MCF 10A (cell line): Measurements from ENCODE around the gene NPNT. TPM values are rescaled to one million over a fixed set of nuclear protein-coding genes. Genes with fewer than 3 reads are reported as not detected.
A peak's percentile ranks its signal among the peaks of the same experiment; 100 is the strongest.

Experiments
- BruUV-seq: library from RNA; stranded (reverse); fragments of 400-500 nt; replicated peaks from 2 replicates; lab custom pipeline; 2021; lab: Mats Ljungman, UMichigan
- CTCF ChIA-PET: fragments of 300-600 bp; sonication (Branson Sonifier 250); formaldehyde crosslinking; extraction: SDS; loops from one replicate; lab custom pipeline; 2021; ENCODE audit warnings: antibody characterized with exemption, inconsistent platforms; lab: Yijun Ruan, JAX
- POLR2A ChIA-PET: fragments of 300-600, 350-650 bp; sonication (Branson Sonifier 250); formaldehyde crosslinking; extraction: SDS; loops from one replicate; lab custom pipeline; 2020; ENCODE audit warnings: antibody characterized with exemption, inconsistent platforms; lab: Yijun Ruan, JAX
- DNase-seq: peaks from one replicate; pipeline ENCODE4 v3.0.0-alpha.2; 2018; ENCODE audit not compliant: unreplicated experiment
- H3K27ac Mint-ChIP-seq: one replicate; pipeline ENCODE4 v1.8.0; 2022; ENCODE audit warnings: mild to moderate bottlenecking, low read depth, mixed read lengths; ENCODE audit not compliant: unreplicated experiment
- H3K27me3 Mint-ChIP-seq: one replicate; pipeline ENCODE4 v1.8.0; 2022; ENCODE audit warnings: mixed read lengths; ENCODE audit not compliant: insufficient read depth, unreplicated experiment
- H3K36me3 Mint-ChIP-seq: one replicate; pipeline ENCODE4 v1.8.0; 2022; ENCODE audit warnings: mild to moderate bottlenecking, moderate library complexity, mixed read lengths; ENCODE audit not compliant: insufficient read depth, unreplicated experiment
- H3K4me1 Mint-ChIP-seq: one replicate; pipeline ENCODE4 v1.8.0; 2022; ENCODE audit warnings: mixed read lengths; ENCODE audit not compliant: insufficient read depth, unreplicated experiment
- H3K4me3 Mint-ChIP-seq: one replicate; pipeline ENCODE4 v1.8.0; 2022; ENCODE audit warnings: mild to moderate bottlenecking, moderate library complexity, mixed read lengths; ENCODE audit not compliant: unreplicated experiment
- H3K9me3 Mint-ChIP-seq: one replicate; pipeline ENCODE4 v1.8.0; 2022; ENCODE audit warnings: mixed read lengths; ENCODE audit not compliant: unreplicated experiment
- intact Hi-C: fragments of 100-400 bp; cut with micrococcal nuclease; formaldehyde crosslinking; loops from 2 replicates; pipeline ENCODE4 v1.14.1; 2022
- total RNA-seq: library from RNA; stranded (reverse); gene quantifications from 2 replicates; pipeline ENCODE4 v1.2.3, GENCODE V29; 2022
- TF ChIP-seq, protein P1 (sequence below): fragments of 200-600 bp; IDR thresholded peaks from one replicate; pipeline ENCODE4 v1.8.0; 2022; ENCODE audit warnings: antibody characterized with exemption, mild to moderate bottlenecking; ENCODE audit not compliant: unreplicated experiment

The NPNT gene
- total RNA-seq, 1 experiment from 2014 or later: 0.09 TPM

DNA sequence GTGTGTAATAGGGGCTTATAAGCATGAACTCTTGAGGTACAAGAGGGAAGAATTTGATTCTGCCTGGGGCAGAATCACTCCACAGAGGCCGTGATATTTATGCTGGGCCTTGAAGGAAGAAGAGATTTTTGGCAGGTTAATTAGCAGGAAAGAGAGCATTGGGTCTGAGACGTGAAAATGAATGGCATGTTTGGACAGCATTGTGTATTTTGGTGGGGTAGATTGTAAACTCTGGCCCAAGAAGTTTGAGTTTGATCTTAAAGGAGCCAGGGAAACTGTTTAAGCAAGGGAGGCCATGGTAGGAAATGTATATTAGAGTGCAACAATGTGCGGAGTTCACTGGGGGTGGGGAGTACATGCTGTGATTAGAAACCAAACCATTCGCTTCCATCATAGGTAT, 62.4 kb downstream of the NPNT start:
- no peak for DNase-seq
- no peaks in the 10 kb centered on the region for H3K4me1 Mint-ChIP-seq
- H3K4me3 Mint-ChIP-seq: no peak overlapping the region
- no peak overlapping the region for H3K27ac Mint-ChIP-seq
- H3K9me3 Mint-ChIP-seq: no peaks in the 10 kb centered on the region
- H3K27me3 Mint-ChIP-seq: no peaks in the 10 kb centered on the region
- intact Hi-C loops: no loop called here
- no TSS peak for BruUV-seq
- no peaks in the 10 kb centered on the region for H3K36me3 Mint-ChIP-seq
- ChIA-PET POLR2A (interaction anchor here (0.7 kb wide), 1 partner anchor 555 kb away, joined by 3 read pairs; no protein-coding TSS in a partner anchor), CTCF (no interaction called here)
- TF ChIP-seq, protein P1, sequence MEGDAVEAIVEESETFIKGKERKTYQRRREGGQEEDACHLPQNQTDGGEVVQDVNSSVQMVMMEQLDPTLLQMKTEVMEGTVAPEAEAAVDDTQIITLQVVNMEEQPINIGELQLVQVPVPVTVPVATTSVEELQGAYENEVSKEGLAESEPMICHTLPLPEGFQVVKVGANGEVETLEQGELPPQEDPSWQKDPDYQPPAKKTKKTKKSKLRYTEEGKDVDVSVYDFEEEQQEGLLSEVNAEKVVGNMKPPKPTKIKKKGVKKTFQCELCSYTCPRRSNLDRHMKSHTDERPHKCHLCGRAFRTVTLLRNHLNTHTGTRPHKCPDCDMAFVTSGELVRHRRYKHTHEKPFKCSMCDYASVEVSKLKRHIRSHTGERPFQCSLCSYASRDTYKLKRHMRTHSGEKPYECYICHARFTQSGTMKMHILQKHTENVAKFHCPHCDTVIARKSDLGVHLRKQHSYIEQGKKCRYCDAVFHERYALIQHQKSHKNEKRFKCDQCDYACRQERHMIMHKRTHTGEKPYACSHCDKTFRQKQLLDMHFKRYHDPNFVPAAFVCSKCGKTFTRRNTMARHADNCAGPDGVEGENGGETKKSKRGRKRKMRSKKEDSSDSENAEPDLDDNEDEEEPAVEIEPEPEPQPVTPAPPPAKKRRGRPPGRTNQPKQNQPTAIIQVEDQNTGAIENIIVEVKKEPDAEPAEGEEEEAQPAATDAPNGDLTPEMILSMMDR: no peak

DNA sequence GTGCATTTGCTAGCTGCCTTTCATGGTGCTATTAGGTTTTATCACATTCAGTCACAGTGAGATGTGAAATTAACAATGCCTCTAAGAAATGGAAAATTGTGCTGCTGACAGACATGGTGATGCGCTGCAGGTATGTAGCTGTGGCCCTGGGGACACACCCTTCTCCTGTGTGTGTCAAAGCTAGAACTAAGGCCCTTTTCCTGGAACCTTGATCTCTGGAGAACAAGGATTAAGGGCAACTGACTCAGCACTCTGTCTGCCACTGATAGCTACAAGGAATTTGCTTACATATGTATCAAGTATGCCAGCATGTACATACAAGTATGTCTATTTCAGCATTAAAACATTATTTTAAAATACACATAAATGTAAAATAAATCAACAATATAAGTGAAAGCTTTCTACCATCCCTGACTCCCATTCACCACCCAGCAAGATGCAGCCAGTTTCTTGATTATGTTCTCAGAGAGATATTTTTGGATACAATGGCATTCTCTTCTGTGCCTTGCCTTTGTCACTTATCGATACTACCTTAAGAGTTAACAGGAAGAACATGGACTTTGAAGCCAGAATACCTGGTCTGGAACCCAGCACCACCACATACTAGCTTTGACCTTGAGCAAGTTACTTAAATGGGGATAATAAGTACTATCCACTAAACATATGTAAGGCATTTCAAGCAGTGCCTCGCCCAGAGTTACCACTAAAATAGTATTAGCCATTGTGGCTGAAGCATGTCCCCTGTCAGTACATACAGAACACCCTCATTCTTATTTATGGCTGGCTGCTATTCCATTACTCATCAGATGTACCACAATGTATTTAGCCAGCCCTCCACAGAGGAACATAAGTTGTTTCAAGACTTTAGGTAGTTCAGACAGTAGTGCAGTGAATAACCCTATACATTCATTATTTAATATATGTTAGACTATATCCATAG, 68.5 kb downstream of the NPNT start:
- Mint-ChIP-seq H3K9me3 (no peaks in the 10 kb centered on the region), H3K4me3 (no peak overlapping the region), H3K27me3 (no peaks in the 10 kb centered on the region), H3K27ac (peak overlapping the region; percentile 46), H3K4me1 (peaks cover 22% of the 10 kb centered on the region), H3K36me3 (no peaks in the 10 kb centered on the region)
- CTCF ChIA-PET: interaction anchor here (0.5 to 0.8 kb wide), 3 partner anchors 9 to 254 kb away, joined by 3 to 5 read pairs (median 4); no protein-coding TSS in a partner anchor
- TF ChIP-seq, protein P1: no peak
- no TSS peak for BruUV-seq
- intact Hi-C loops: no loop called here
- DNase-seq: peak; percentile 23
- POLR2A ChIA-PET: interaction anchor here (0.5 to 0.8 kb wide), 3 partner anchors 30 to 165 kb away, joined by 3 read pairs; no protein-coding TSS in a partner anchor

DNA sequence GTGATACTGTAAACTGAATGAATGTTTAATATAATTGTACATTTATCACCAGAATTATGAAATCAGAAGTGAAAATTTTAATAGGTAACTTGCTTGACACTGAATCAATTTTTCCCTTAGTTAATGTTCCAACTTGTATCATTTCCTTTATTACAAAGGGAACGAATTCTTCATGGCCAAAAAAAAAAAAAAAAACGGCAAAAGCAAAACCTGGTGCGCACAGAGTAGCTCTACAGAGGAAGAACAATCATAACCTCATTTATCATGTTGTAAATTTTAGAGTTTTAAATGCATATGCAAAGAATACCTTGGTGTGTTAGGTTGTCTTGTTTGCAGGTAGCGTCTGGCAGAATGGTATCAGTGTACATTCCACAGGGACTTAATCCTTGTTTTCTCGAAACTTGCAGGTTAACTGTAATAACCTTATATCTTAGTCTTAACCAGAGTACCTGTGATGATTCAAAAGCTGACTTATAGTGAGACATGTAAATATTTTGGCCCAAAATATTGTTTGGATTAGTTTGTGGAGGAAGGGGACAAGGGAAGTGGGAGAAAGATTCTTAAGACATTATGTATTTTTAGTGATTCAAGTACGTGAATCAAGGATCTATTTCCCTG, 70.0 kb downstream of the NPNT start:
- peak; percentile 37 for DNase-seq
- peaks cover 22% of the 10 kb centered on the region for H3K4me1 Mint-ChIP-seq
- H3K36me3 Mint-ChIP-seq: no peaks in the 10 kb centered on the region
- H3K4me3 Mint-ChIP-seq: no peak overlapping the region
- BruUV-seq: no TSS peak
- intact Hi-C loops: no loop called here
- ChIA-PET POLR2A (interaction anchor here (1.0 to 1.3 kb wide), 2 partner anchors 9 to 11 kb away, joined by 3 read pairs; no protein-coding TSS in a partner anchor), CTCF (no interaction called here)
- no peak overlapping the region for H3K27ac Mint-ChIP-seq
- TF ChIP-seq, protein P1: no peak
- H3K27me3 Mint-ChIP-seq: no peaks in the 10 kb centered on the region
- H3K9me3 Mint-ChIP-seq: no peaks in the 10 kb centered on the region

DNA sequence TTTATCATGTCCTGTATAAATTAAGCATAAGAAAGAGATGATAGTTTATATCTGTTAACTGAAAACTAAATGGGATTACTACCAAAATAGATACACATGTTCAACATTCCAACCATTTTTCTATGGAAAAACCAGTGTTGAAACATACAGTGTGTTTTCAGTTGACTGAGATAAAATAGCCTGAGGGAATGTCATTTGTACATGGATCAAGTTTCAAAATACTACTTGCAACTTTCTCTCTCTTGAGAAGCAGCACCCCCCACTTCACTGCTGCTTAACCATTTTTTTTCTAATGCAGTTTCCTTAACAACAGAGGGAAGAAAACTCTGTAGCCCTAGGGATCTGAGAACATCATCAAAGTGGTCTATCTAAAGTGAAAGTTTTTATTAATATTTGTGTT, 70.8 kb downstream of the NPNT start:
- CTCF ChIA-PET: no interaction called here
- TF ChIP-seq, protein P1: no peak
- peak; percentile 83 for DNase-seq

More for the DNA sequence above, 70.8 kb downstream of the NPNT start:
- Mint-ChIP-seq H3K4me1 (peaks cover 22% of the 10 kb centered on the region), H3K27me3 (no peaks in the 10 kb centered on the region), H3K4me3 (no peak overlapping the region), H3K27ac (no peak overlapping the region), H3K9me3 (no peaks in the 10 kb centered on the region), H3K36me3 (no peaks in the 10 kb centered on the region)
- intact Hi-C loops: no loop called here
- POLR2A ChIA-PET: interaction anchor here (0.7 to 1.3 kb wide), 4 partner anchors 9 to 1775 kb away, joined by 3 read pairs; no protein-coding TSS in a partner anchor
- no TSS peak for BruUV-seq
